Adrenal gland (tissue), 5 donors: ENCODE results near the gene APOA5.

Source experiments
- CTCF ChIP-seq, 6 experiments: fragments of 450-650 bp in 4 of 6; fragments of 200-600 bp in 2 of 6; sonication (generic) in 1 of 6; IDR thresholded peaks; 1 replicate in 5 of 6; 2 replicates in 1 of 6; pipeline versions ENCODE4 v1.5.1 to v1.8.0; 2016 to 2021; ENCODE audit warnings: antibody characterized with exemption in 6 of 6, mild to moderate bottlenecking in 2 of 6, moderate library complexity in 1 of 6
- POLR2A ChIP-seq, 2 donors: fragments of 450-650 bp; IDR thresholded peaks; one replicate each; pipeline ENCODE4 v1.6.1; 2017; ENCODE audit warnings: antibody characterized with exemption in 2 of 2, mild to moderate bottlenecking in 2 of 2, moderate library complexity in 1 of 2
- donor health status: DM: no; HTN: no; CAD: no.

DNA sequence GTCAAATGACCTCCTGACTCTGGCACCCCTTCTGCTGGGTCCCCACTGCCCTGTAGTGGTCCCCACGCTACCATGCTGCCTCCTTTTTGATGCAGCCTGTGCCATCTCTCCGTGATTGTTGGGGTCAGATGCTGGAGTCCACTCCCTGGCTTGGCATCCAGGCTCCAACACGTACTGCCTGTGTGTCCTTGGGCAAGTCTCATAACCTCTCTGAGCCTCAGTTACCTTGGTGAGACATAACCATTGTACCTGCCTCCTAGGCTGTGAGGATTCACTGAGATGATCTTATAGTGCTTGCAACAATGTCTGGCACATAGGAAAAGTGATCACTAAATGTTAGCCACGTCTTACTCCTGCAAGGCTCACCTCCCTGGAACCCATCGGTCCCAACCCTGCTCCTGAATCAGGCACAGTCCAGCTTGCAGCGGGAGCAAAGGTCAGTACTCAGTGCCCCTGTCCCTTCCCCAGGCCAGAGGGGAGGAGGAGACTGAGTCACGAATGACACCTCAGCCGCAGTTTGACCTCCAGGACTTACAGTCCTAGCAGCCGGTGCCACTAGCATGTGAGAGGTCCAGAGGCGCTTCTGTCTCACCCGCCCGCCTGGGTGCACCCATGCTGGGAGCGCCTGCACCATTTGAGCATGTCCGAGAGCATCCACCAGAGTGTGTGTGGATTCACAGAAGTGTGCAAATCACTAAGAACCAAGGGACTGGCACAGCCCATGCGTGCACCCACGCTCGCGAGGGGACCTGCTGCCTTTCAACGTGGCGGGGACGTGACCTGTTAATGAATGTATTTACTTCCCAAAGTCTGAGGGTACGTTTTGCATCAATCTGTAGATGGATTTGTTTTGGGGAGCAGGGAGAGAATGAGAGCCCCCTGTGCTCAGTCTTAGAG, 34.4 kb upstream of the APOA5 start:
- TF ChIP-seq CTCF (IDR thresholded peaks at IDR 0.05) (no peak), POLR2A (IDR thresholded peaks at IDR 0.05) (no peak)
